Measurements from ENCODE around the gene CLRN2.
"Not testable (repeated sequence)": the region's sequence is repeated elsewhere in the genome, so short reads cannot be mapped to it uniquely, and the experiment has no call there.

The CLRN2 gene

GRCh38 chr4:17561195-17561909 lies 46.4 kb downstream of the CLRN2 start:
- no peak overlapping the region for H3K4me3 ChIP-seq (ENCODE audit: low read depth, low read length)
- TF ChIP-seq CTCF (IDR thresholded peaks at IDR 0.05; ENCODE audit: borderline replicate concordance, insufficient read depth, low read depth, low read length): no peak

GRCh38 chr4:17562157-17562556 lies 47.2 kb downstream of the CLRN2 start:
- TF ChIP-seq CTCF (IDR thresholded peaks at IDR 0.05; ENCODE audit: borderline replicate concordance, insufficient read depth, low read depth, low read length): peak; percentile 5; the same call in 1 of the 2 replicates
- H3K4me3 ChIP-seq (ENCODE audit: low read depth, low read length): no peak overlapping the region

GRCh38 chr4:17565846-17566245 lies 50.9 kb downstream of the CLRN2 start:
- H3K4me3 ChIP-seq (ENCODE audit: low read depth, low read length): no peak overlapping the region
- no peak for TF ChIP-seq CTCF (IDR thresholded peaks at IDR 0.05; ENCODE audit: borderline replicate concordance, insufficient read depth, low read depth, low read length)

GRCh38 chr4:17567271-17567670 lies 52.3 kb downstream of the CLRN2 start:
- no peak for TF ChIP-seq CTCF (IDR thresholded peaks at IDR 0.05; ENCODE audit: borderline replicate concordance, insufficient read depth, low read depth, low read length)
- no peak overlapping the region for H3K4me3 ChIP-seq (ENCODE audit: low read depth, low read length)

GRCh38 chr4:17574206-17574605 lies 59.2 kb downstream of the CLRN2 start:
- no peak overlapping the region for H3K4me3 ChIP-seq (ENCODE audit: low read depth, low read length)
- TF ChIP-seq CTCF (IDR thresholded peaks at IDR 0.05; ENCODE audit: borderline replicate concordance, insufficient read depth, low read depth, low read length): no peak

GRCh38 chr4:17575177-17575576 lies 60.2 kb downstream of the CLRN2 start:
- not testable (repeated sequence) for H3K4me3 ChIP-seq (ENCODE audit: low read depth, low read length)

All from GM12875 (cell line).